Ovary (tissue), 9 donors: ENCODE results near the gene GATB. TPM values are rescaled to one million over a fixed set of nuclear protein-coding genes. Genes with fewer than 3 reads are reported as not detected.

Experiments
- DNase-seq, 5 donors: peaks; one replicate each; pipeline ENCODE4 v3.0.0-alpha.2; 2019 to 2020
- H3K27ac ChIP-seq, 2 donors: fragments of 200-600 bp; one replicate each; pipeline versions ENCODE4 v1.5.1 to v1.8.0; 2019 to 2022
- H3K27me3 ChIP-seq: fragments of 200-600 bp; one replicate; pipeline ENCODE4 v1.8.0; 2022
- H3K36me3 ChIP-seq: fragments of 200-600 bp; sonication (generic); one replicate; pipeline ENCODE4 v1.5.1; 2019
- H3K4me1 ChIP-seq: one replicate; pipeline ENCODE4 v1.8.1; 2013; ENCODE audit warnings: mild to moderate bottlenecking, moderate library complexity; ENCODE audit not compliant: insufficient read depth
- H3K4me3 ChIP-seq: fragments of 200-600 bp; sonication (generic); one replicate; pipeline ENCODE4 v1.5.1; 2017
- H3K9me3 ChIP-seq, 2 donors: fragments of 200-600 bp in 1 of 2; sonication (generic) in 1 of 2; one replicate each; pipeline versions ENCODE4 v1.5.1 to v1.8.1; 2013 to 2019; ENCODE audit warnings: mild to moderate bottlenecking in 1 of 2, moderate library complexity in 1 of 2
- EP300 ChIP-seq: sonication (generic); formaldehyde crosslinking; IDR thresholded peaks from one replicate; pipeline ENCODE4 v1.6.1; 2017; ENCODE audit warnings: antibody characterized with exemption
- POLR2A ChIP-seq: fragments of 450-650 bp; IDR thresholded peaks from one replicate; pipeline ENCODE4 v1.6.1; 2017; ENCODE audit warnings: antibody characterized with exemption, mild to moderate bottlenecking, moderate library complexity
- WGBS, 3 donors: extraction: QIAGEN DNeasy Blood & Tissue Kit in 1 of 3; methylation state at CpG; one replicate each; pipeline versions ENCODE4 v1.1.5 to v1.1.7; 2013 to 2017; 5-methylcytosine and 5-hydroxymethylcytosine counted together
- intact Hi-C, 4 donors: fragments of 100-400 bp; cut with DNase I; formaldehyde crosslinking; loops; one replicate each; pipeline versions ENCODE4 v1.11.0 to v1.15.1; 2022 to 2023
- polyA plus RNA-seq, 2 donors: library from polyadenylated mRNA; stranded (reverse); fragments of 200-250 nt in 1 of 2; fragments of 350-450 nt in 1 of 2; fragmentation: Illumina TruSeq in 1 of 2; extraction: RNeasy Lipid Tissue Mini Kit (QIAGEN cat#74804) in 1 of 2; gene quantifications; one replicate each; pipeline ENCODE4 v1.2.3, GENCODE V29; 2013 to 2014
- total RNA-seq, 7 donors: library from RNA; depleted of rRNA in 2 of 7; stranded (reverse); fragments of >200 nt in 2 of 7; fragmentation: NEBNext Ultra II Directional in 3 of 7; extraction: Animal tissue kit (Norgen Biotek cat#: 25700) in 3 of 7; gene quantifications; one replicate each; pipeline versions ENCODE4 v1.1.0 to v1.2.4, GENCODE V29; 2016 to 2023
- TF ChIP-seq, protein P1 (sequence below), 3 donors: fragments of 450-650 bp in 2 of 3; fragments of 200-600 bp in 1 of 3; IDR thresholded peaks; one replicate each; pipeline versions ENCODE4 v1.5.1 to v1.8.0; 2016 to 2022; ENCODE audit warnings: antibody characterized with exemption in 3 of 3, mild to moderate bottlenecking in 1 of 3
- donor health status: DM: no; HTN: no; CAD: no; lungs with moderate emphysema.
- donor health status: DM: no; HTN: no; CAD: no.
- donor health status: Bipolar disorder and iron deficiency.
- donor health status: DM: yes; HTN: yes; CAD: no.
- donor health status: DM: no; HTN: no; CAD: no.
- donor health status: DM: yes; HTN: yes; CAD: no.

GATB gene
- total and polyA plus RNA-seq, 9 donors, result 10.0 to 21.3 (median 13.0) TPM

- Histone ChIP-seq H3K9me3 (no peaks in the 10 kb centered on the region), H3K27me3 (no peaks in the 10 kb centered on the region), H3K4me3 (no peak overlapping the region), H3K27ac (no peak overlapping the region), H3K4me1 (no peaks in the 10 kb centered on the region), H3K36me3 (no peaks in the 10 kb centered on the region)
- 75 to 78% (median 77%) methylated on average over 12 of the region's 12 CpGs for WGBS, 3 donors
- intact Hi-C loops, result no loop called here
- TF ChIP-seq POLR2A (no peak), EP300 (no peak)
- TF ChIP-seq, protein P1, sequence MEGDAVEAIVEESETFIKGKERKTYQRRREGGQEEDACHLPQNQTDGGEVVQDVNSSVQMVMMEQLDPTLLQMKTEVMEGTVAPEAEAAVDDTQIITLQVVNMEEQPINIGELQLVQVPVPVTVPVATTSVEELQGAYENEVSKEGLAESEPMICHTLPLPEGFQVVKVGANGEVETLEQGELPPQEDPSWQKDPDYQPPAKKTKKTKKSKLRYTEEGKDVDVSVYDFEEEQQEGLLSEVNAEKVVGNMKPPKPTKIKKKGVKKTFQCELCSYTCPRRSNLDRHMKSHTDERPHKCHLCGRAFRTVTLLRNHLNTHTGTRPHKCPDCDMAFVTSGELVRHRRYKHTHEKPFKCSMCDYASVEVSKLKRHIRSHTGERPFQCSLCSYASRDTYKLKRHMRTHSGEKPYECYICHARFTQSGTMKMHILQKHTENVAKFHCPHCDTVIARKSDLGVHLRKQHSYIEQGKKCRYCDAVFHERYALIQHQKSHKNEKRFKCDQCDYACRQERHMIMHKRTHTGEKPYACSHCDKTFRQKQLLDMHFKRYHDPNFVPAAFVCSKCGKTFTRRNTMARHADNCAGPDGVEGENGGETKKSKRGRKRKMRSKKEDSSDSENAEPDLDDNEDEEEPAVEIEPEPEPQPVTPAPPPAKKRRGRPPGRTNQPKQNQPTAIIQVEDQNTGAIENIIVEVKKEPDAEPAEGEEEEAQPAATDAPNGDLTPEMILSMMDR (IDR thresholded peaks at IDR 0.05), result no peak
- no peak for DNase-seq
These were observed 30.9 kb downstream of the GATB start for GRCh38 chr4:151729731-151730559.

DNA sequence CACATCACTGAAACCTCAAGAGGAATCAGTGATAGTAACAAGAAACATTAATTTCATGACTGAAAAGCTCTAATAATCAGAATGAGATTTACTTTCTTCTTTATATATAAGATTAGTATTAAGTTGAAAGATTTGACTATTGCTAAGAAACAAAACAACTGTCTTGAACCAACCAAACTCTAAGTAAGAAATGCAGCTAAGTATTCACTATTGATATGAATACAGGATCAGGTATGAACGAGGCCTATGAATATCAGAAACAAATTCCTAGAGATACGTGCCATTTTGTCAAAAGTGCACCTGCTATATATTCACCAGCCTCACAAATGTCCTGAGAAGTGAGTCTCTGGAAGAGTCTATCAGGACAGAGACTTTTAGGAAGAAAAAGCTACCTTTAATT, 32.1 kb downstream of the GATB start:
- no peaks in the 10 kb centered on the region for H3K36me3 ChIP-seq
- DNase-seq, result no peak
- intact Hi-C loops, result no loop called here
- 89 to 94% (median 89%) methylated on average over 2 of the region's 2 CpGs for WGBS, 3 donors
- H3K27ac ChIP-seq, result no peak overlapping the region
- no peaks in the 10 kb centered on the region for H3K4me1 ChIP-seq
- no peak overlapping the region for H3K4me3 ChIP-seq
- no peaks in the 10 kb centered on the region for H3K9me3 ChIP-seq
- TF ChIP-seq, protein P1 (IDR thresholded peaks at IDR 0.05), result no peak
- TF ChIP-seq POLR2A (no peak), EP300 (no peak)
- H3K27me3 ChIP-seq, result no peaks in the 10 kb centered on the region

- no peaks in the 10 kb centered on the region for H3K4me1 ChIP-seq
- DNase-seq, result no peak
- TF ChIP-seq POLR2A (no peak), EP300 (no peak)
- TF ChIP-seq, protein P1 (IDR thresholded peaks at IDR 0.05), result no peak
- H3K36me3 ChIP-seq, result no peaks in the 10 kb centered on the region
- H3K27ac ChIP-seq, result no peak overlapping the region
- 15 to 31% (median 16%) methylated on average over 1 of the region's 1 CpG for WGBS, 3 donors
- no peaks in the 10 kb centered on the region for H3K9me3 ChIP-seq
- H3K27me3 ChIP-seq, result no peaks in the 10 kb centered on the region
- no peak overlapping the region for H3K4me3 ChIP-seq
- intact Hi-C loops, result no loop called here
These were observed 32.8 kb downstream of the GATB start for GRCh38 chr4:151728006-151728405.

DNA sequence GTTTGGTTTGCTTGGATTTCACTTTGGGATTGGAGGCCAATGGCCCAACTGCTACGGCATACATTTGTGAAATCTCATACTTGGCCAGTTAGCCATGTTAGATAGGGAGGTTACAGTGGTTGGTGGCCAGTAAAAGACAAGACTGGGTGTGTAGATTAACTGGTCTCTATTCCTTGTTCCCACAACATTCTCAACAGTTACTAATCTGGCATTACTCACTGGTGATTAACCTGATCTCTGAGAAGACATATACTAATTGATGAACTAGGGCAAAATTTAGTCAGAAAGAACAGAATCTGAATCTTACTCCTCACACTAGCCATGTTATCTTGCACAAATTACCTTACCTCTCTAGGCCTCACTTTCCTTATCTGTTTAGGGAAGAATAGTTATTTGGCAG, 33.4 kb downstream of the GATB start:
- Histone ChIP-seq H3K9me3 (no peaks in the 10 kb centered on the region), H3K27me3 (no peaks in the 10 kb centered on the region), H3K4me1 (no peaks in the 10 kb centered on the region), H3K4me3 (no peak overlapping the region), H3K36me3 (no peaks in the 10 kb centered on the region), H3K27ac (no peak overlapping the region)
- TF ChIP-seq, protein P1 (IDR thresholded peaks at IDR 0.05), result no peak
- TF ChIP-seq EP300, result no peak
- TF ChIP-seq POLR2A, result no peak
- WGBS, 3 donors, result 98 to 100% (median 100%) methylated on average over 1 of the region's 1 CpG
- intact Hi-C loops, result no loop called here
- DNase-seq, result no peak
